Ishikawa (cell line): ENCODE results near the gene EDN3.

Source experiments
- CEBPB ChIP-seq: IDR thresholded peaks from 2 replicates; pipeline ENCODE4 v1.6.1; 2012
- CREB1 ChIP-seq: IDR thresholded peaks from 2 replicates; pipeline ENCODE4 v1.6.1; 2012; ENCODE audit warnings: low read depth
- EGR1 ChIP-seq: IDR thresholded peaks from 2 replicates; pipeline ENCODE4 v1.6.1; 2012
- EP300 ChIP-seq: IDR thresholded peaks from 2 replicates; pipeline ENCODE4 v1.6.1; 2012; ENCODE audit warnings: borderline replicate concordance
- FOXM1 ChIP-seq: IDR thresholded peaks from 2 replicates; pipeline ENCODE4 v1.6.1; 2012; ENCODE audit warnings: low read depth, borderline replicate concordance
- MAX ChIP-seq: IDR thresholded peaks from 2 replicates; pipeline ENCODE4 v1.6.1; 2012
- NFIC ChIP-seq: IDR thresholded peaks from 2 replicates; pipeline ENCODE4 v1.6.1; 2012
- RAD21 ChIP-seq: IDR thresholded peaks from 2 replicates; pipeline ENCODE4 v1.6.1; 2012; ENCODE audit warnings: low read depth
- REST ChIP-seq: IDR thresholded peaks from 2 replicates; pipeline ENCODE4 v1.6.1; 2012; ENCODE audit warnings: low read depth, mild to moderate bottlenecking
- TAF1 ChIP-seq: IDR thresholded peaks from 2 replicates; pipeline ENCODE4 v1.6.1; 2012; ENCODE audit warnings: low read depth, mild to moderate bottlenecking
- TCF12 ChIP-seq: IDR thresholded peaks from 2 replicates; pipeline ENCODE4 v1.6.1; 2012; ENCODE audit warnings: low read depth
- TEAD4 ChIP-seq: IDR thresholded peaks from 2 replicates; pipeline ENCODE4 v1.6.1; 2012
- USF1 ChIP-seq: IDR thresholded peaks from 2 replicates; pipeline ENCODE4 v1.6.1; 2012
- YY1 ChIP-seq: IDR thresholded peaks from 2 replicates; pipeline ENCODE4 v1.6.1; 2012; ENCODE audit warnings: low read depth
- ZBTB7A ChIP-seq: IDR thresholded peaks from 2 replicates; pipeline ENCODE4 v1.6.1; 2012; ENCODE audit warnings: low read depth

Gene EDN3

GRCh38 chr20:59333260-59333845 is 32.9 kb downstream of the EDN3 start:
- TF ChIP-seq TEAD4: no peak
- no peak for TF ChIP-seq NFIC
- TF ChIP-seq REST: no peak
- TF ChIP-seq TAF1: no peak
- TF ChIP-seq CEBPB: no peak
- no peak for TF ChIP-seq USF1
- no peak for TF ChIP-seq ZBTB7A
- no peak for TF ChIP-seq MAX

- no peak for TF ChIP-seq USF1
- TF ChIP-seq ZBTB7A: no peak
- no peak for TF ChIP-seq TCF12
- no peak for TF ChIP-seq RAD21
- TF ChIP-seq EGR1: no peak
- no peak for TF ChIP-seq CREB1
- no peak for TF ChIP-seq CEBPB
- TF ChIP-seq MAX: no peak
- no peak for TF ChIP-seq TAF1
- no peak for TF ChIP-seq FOXM1
- no peak for TF ChIP-seq YY1
- no peak for TF ChIP-seq EP300
- no peak for TF ChIP-seq TEAD4
- TF ChIP-seq NFIC: no peak
- TF ChIP-seq REST: no peak
Measured at GRCh38 chr20:59333951-59334350, 33.5 kb downstream of the EDN3 start.

GRCh38 chr20:59334651-59335300 is 34.4 kb downstream of the EDN3 start:
- TF ChIP-seq MAX: no peak
- no peak for TF ChIP-seq REST
- TF ChIP-seq NFIC: no peak
- no peak for TF ChIP-seq RAD21
- no peak for TF ChIP-seq FOXM1
- no peak for TF ChIP-seq USF1
- TF ChIP-seq TEAD4: no peak
- TF ChIP-seq CREB1: no peak
- no peak for TF ChIP-seq EGR1
- TF ChIP-seq ZBTB7A: no peak

GRCh38 chr20:59335377-59335776 is 35.0 kb downstream of the EDN3 start:
- TF ChIP-seq YY1: no peak
